Inflammatory macrophage treated with lipopolysaccharide for 4 hours (primary cell): Measurements from ENCODE around the gene FMNL2.

ENCODE experiments used
- DNase-seq: peaks from one replicate; pipeline ENCODE4 v3.0.0-alpha.2; 2020

The FMNL2 gene

DNA sequence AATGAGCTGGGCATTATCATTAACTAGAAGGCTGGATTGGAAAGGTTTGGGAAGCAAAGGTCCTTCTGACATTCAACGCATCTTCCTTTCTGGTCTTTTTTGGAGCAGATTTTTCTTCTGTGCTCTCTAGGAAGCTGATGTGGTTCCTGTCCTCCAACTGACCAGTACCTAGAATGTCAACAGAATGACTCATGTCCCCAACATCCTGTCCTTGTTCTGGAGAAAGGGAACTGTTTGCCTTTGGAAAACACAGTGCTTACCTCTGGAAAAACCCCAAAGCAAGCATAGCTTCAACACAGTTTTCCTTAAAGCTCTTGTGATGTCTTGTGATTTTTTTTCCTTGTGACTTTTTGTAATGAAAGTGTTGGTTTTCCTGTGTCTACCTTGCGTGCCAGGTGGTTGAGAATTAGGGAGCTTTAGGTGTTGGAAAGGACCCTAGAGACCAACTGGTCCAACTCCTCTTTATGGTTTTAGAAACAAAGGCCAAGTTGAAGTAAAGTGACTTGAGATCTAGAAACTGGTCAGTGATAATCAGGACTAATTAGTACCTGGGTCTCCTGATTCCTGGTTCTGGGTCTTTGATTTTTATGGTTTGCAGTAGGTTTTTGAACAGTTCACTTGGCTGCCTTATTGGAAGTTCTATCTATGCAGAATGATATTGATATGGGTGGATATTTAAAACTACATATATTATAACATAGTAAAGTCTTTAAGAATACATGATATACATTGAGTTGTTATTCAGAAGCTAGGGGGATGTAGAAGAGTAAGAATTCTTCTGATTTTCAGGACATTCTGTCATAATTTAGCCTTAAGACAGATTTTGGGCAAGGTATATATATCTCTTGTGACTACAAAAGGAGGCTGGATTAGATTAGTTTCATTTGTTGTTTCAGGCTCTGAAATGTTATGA, 70.5 kb downstream of the FMNL2 start:
- DNase-seq: peak; percentile 53

DNA sequence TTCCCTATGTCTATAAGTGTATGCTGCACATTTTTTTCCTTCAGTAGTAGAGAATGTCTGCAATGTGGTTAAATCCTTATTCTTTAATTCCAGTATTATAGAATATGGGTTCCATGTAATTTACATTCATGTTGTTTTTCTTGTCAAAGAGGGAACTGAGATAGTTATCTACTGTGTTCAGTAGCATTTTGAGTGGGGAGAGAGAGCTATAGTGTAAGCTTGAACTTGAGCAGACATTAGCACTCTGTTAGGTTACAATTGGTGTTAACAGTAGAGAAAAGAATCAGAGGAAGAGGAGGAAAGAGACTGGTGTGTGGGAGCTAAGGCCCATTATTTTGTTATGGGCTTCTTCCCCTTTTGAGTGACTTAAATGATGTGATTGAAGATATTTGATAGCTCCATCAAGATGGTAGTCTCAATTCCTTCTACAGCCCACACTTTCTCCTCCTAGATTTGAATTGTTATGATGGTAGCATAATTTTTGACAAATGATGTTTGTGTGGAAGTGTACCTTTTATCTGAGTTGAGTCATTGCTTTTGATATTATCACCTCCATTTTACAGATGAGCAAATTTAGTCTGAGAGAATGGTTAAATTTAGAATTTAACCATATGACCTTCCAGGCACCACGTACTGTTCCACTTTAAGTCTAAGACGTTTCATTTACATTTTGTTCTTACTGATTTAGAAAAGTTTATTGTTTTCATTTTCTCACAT, 71.3 kb downstream of the FMNL2 start:
- DNase-seq: no peak

DNA sequence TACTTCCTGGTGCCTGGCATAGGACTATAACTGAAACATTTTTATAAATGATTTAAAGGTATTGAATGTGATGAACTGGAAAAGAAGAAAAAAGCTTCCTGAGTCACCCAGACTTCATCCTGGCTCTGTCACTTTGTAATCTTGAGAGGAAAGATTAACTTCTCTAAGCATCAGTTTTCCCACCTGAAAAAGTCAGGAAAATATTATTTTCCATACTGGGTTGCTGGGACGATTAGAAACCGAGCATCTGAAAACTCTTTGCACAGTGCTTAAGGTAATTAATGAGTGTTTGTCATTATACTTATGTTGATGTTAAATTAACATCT, 71.8 kb downstream of the FMNL2 start:
- no peak for DNase-seq

DNA sequence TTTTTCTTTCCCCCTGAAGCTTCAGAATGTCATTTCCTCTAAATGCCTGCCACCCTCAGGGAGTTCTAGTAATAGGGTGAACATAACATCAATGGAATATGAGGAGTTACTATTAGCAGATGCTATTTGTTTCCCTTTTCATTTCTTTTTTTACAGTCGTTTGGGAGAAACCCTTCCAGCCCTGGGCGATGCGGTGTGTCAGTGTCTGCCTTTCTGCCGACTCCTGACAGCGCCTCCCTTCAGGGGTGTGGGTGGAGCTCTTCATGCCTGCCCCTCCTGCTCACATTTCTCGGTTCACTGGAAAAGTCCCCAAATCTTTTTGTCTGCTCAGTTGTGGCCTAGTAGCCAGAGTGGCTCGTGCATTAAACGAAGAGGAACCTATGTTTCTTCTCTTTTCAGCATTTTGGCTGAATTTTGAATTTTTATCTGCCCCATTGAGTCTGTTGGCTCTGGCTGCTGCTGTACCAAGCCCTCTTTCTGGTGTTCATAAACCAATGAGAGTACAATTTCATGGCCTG, 72.3 kb downstream of the FMNL2 start:
- peak; percentile 88 for DNase-seq

DNA sequence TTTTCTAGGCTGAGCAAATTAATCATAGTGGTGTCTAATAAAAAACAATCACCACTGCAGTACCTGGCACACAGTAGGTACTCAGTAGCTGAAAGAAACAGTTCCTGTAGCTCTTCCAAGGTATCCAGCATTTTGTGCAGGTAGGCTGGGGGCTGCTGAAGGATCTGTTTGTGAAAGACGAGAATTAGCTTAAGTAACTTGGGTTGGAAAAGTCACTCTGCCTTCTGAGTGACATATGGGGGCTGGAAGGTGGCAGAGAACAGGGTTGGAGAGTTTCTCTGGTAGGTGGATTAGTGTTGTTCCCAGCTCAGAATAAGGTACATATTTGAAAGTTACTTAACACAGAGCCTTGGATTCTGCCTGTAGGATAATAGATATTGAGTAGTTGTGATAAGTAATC, 72.8 kb downstream of the FMNL2 start:
- DNase-seq: no peak

DNA sequence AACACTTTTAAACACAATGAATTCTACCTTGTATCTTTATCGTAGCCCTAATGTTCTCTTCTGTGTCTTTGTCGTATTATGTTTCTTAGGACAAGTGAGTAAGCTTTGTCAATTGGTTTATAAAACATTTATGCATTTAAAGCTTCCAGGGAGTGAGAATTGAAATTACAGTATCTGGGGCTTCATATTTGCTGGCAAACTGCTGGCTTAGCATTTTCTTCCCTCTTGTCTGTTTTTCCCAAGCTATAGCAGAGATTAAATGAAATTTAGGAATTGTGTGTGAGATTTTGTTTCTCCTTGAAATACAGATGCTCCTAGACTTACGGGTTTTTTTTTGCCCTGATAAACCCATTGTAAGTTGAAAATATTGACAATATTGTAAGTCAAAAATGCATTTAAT, 73.3 kb downstream of the FMNL2 start:
- no peak for DNase-seq

DNA sequence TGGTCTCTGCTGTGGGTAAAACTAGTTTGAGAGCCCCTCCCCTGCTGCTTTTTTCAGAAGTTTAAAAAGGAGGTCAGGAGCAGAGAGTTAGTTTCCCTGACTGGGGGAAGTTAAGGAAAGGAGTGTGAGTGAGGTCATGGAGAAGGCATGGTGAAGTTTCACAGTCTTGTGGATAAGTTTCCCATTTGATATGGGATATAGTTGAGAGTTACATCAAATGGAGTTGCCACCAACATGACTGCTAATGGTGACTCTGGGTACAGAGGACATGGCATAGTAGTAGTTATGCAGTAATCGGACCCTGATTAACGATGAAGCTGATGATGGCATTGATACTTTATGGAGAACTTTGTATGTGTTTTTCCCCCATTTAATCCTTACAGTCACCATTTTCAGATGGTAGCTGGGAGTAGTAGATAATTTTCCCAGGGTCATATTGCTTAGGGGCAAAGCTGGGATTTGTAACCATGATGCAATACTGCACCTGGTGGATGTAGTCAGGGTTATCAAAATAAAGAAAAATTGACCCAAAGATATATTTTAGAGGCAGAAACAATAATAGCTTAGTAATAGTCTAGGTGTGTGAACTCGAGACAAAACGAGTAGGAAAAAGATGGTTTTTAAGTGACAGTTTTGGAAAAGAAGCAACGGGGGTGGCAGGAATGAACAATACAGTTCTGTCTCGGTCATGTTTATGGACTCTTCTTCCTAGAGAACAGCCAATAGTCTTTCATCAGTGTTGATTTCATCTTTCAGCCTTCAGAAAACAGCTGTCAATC, 74.6 kb downstream of the FMNL2 start:
- DNase-seq: peak; percentile 45

DNA sequence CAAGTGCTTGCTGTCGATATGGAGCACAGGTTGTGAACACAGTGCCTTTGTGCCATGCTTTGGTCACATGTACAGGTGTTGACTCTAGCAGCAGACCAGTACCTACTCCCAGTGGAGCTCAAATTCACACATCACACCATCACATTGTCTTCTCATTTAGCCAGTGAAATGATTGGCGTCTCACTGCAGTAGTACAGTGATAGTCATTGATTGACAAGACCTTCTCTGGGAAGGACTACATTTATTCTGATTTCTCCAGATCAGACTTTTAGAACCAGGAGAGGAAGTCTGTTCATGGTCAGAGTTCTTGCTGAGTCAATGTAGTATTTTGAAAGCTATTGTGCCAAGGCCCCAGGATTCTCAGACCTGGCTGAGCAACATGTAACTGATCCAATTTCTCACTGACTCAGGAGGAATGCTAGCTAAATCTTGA, 75.2 kb downstream of the FMNL2 start:
- DNase-seq: peak; percentile 77

DNA sequence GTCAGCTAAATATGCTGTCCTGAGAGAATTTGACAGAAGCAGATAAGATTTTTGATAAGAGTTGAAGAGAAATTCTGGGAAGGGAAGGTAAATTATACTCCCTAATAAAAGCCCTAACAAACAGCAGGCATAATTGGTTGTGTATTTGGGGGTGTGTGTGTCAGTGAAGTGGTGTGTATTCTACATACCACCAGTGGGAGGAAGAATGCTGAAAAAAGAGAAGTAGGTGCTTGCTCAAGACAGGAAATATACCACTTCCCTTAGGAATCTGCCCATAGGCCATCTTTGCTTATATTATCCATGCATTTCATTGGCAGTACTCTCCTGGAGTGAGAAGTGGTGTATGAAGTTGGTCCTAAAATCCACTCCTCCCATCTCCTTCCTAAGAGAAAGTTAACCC, 76.2 kb downstream of the FMNL2 start:
- DNase-seq: peak; percentile 80

DNA sequence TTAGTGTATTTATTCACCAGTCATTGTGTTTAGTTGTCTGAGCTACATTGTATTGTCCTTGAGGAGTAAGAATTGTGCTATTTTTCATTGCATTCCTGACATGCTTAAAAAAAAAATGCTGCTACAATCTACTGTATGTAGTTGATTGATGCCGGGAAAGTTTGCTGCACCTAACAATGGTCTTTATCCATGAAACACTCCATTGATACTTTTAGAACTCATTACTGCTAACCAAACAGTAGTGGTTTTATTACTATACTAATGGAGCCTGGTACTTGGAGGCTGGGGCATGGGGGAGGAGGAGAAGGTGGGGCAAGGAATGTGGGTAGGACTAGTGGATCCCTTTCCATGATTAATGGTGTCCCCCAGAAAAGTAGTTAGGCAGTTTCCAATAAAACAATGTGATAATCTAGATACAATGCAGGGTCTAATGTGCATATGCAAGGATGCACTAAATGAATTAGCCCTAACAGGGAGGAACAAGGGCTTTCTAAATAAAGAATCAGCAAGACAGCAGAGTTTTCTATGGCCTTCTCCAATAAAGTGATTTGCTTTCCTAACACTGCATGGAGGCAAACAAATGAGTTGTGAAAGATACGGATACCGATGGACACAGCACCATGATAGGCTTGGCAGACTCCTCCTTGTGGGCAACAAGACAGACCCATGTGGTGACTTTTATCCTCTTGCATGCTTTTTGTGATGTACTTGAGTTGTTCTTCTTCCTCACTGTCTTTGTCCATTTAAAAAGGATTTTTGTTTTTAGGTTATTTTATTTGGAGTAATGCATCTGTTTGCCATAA, 78.5 kb downstream of the FMNL2 start:
- DNase-seq: no peak

DNA sequence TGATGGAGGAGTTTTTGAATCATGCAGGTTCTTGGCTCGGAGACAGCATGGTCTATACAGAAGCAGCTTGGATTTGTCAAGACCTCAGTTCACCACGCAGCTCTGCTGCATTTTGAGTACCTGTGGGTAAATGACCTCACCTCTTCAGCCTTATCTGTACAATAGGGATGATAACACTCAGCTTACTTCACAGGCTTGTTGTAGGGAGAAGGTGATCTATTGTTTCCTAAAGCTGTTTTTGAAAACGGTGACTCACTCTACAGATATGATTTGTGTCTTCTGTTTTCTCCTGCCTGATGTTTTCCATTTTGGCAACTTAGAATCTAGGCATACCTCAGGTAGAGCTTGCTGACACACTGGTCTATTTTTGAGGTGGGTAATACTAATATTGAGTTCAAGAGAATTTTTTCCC, 80.3 kb downstream of the FMNL2 start:
- no peak for DNase-seq

DNA sequence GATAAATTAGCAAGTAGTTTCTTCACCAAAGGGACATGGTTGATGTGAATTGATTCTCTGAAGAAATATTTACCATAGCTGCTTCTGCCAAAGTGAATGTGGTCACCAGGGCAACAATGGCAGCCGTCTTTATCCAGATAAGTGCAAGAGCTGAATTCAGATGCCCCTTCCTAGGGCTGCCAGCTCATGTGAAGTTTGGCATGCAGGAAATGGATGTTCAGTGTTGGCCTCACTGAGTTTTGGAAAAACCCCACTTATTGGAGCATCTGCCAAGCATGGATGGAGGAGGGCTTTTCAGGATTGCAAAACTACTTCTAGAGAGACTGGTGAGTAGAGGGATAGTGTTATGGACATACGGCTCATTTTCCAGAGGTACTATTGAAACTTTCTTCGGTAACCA, 80.8 kb downstream of the FMNL2 start:
- DNase-seq: no peak

DNA sequence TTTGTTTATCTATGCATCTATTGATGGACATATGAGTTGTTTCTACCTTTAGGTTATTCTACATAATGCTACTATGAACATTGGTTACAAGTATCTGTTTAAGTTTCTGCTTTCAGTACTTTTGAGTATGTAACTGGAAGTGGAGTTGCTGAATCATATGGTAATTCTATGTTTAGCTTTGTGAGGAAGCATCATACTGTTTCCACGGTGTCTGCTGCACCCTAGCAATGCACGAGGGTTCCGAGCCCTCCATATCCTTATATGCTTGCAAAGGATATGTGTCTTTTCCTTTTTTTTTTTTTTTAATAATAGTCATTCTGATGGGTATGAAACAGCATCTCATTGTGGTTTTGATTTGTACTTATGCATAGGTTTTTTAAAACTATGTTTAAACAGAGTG, 83.7 kb downstream of the FMNL2 start:
- peak; percentile 87 for DNase-seq

DNA sequence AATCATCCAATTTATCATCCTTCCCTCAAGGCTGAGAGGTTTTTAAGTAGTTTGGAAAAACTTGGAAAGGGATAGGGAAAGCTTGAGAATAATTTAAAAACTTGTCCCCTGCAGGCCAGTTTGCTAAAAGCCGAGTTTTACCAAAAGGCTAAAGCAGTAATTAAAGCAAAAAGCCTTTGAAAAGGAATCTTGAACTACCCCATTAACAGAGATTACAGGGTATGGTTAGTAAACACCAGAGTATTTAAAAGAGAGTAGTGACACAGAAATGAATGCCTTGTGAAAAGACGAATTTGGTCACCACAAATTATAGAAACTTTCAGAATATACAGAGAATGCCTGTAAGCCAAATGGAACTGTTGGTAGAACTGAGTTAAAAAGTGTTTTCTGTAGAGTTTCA, 85.0 kb downstream of the FMNL2 start:
- DNase-seq: no peak

DNA sequence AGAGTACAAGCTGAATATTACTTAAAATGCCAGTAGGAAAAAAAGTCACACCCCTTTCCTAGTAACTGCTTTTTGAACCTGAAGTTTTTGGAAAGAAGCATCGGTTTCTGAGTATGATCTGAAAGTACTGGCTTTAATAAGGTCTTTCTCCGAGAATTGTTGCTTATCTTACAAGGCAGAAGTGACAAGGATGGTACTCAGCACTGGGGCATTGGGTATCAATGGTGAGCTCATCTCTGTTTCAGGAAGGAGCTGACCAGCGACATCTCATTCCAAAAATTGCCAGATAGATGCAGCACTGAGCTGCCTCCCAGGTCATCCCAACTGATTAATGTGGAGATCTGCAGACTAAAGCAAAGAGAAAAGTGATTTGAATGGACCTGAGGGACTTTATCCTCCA, 85.4 kb downstream of the FMNL2 start:
- peak; percentile 53 for DNase-seq

DNA sequence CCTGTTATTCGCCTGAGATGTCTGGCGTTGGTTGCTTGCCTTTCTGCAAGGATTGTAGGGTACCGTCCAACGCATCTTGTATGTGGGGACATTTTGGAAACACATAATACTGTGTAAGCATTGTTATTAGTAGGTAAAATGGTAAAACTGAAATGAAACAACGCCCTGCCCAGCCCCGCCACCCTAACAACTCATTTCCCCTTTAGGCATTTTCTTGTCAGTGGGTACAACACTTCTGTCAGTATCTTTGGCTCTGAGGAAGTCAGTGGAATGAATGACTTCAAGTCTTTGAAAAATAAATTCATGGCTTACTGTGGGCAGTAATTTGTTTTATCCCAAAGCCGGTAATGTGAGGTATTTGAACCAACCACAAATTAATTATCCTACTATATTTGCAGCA, 86.0 kb downstream of the FMNL2 start:
- peak; percentile 75 for DNase-seq

DNA sequence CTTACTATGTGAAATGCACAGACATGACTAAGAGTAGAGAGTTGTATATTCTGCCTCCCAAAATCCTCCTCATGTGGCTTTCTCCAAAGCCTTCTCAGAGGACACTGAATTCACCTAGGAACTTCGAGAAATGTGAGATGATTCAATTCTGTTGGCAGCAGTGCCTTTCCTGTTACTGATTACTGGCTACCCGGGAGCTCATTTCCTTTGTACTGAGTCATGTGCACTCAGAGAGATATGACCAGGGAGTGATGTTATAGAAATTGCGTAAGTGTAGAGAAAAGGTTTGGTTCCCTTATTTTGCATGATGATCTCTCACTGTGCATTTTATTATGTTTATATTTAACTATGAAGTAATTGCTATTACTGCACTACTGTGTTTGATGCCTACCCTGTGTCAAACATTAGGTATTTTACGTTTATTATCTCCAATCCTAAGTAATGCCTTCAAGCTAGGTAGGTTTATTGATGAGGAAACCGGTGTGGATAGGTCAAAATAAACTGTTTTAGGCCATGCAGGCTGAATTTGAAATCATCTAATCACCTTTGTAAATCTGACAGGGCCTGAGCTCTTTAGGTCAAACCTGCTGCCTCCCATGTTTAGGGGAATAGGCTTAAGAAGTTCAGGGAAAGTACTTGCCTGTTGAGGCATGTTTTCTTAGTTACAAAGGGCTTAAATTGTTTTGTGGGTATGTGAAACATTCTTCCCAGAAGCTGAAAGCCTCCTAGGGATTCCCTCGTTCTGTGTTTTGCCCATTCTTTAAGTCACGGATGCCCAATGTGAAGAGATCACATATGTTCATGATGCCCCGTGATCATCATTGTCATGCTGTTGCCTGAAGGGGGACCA, 86.8 kb downstream of the FMNL2 start:
- DNase-seq: peak; percentile 98

DNA sequence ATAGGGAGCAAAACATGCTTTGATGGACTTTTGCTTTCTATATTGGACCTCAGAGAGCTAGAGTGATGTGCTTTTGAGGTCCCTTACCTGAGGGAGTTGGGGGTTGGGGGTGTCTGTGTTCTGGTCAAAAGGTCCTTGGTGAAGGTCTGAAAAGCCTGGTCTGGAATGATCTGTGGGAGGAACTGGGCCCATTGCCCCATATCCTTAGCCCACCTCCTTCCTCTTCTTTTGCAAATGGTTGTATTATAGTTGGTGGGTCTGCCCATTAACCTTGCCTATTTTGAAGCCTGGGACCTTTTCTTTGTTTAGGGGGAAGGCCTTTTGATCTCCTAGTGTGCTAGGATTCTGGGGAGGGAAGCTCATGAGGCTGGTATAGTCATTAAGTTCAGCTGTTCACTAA, 88.7 kb downstream of the FMNL2 start:
- DNase-seq: no peak

DNA sequence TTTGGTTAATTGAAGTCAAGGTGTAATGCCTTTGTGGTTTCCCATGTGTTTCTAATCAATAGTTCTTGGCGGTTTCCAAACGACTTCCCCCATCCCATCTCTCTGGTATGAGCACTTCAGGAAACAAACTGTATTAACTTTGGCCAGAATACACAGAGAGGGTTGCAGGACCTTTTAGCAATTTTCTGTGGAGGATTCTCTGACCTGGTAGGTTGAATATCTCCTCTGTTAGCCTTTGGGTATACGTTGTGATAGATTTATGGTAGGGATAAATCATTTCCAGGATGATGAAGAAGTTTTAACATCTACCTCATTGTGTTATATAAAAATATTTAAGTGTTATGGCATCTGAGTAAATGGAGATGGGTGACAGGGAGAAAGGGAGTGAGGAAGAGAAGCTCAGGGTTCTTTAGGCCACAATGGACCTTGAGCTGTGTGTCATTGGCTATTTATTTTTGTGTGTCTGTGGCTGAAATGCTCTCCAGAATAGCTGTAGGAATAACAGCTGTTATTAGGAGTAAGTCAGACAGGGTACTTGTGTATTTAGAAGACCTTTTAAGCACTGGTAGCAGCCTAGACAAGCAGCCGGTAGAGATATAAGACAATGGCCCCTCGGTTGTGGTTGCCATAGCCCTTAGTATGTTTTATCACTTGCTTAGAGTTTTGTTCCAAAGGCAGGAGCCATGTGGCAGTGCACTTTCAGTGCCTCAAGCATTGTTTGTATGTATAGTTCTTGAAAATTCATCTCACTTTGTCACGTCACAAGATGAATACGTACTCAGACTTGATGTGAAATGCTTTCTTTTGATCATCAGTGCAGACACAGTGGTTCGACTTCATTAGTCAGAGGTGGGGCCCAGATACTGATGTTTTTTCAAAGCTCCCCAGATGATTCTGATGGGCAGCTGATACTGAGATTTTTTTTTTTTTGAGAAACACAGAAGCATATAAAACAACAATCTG, 91.1 kb downstream of the FMNL2 start:
- no peak for DNase-seq

DNA sequence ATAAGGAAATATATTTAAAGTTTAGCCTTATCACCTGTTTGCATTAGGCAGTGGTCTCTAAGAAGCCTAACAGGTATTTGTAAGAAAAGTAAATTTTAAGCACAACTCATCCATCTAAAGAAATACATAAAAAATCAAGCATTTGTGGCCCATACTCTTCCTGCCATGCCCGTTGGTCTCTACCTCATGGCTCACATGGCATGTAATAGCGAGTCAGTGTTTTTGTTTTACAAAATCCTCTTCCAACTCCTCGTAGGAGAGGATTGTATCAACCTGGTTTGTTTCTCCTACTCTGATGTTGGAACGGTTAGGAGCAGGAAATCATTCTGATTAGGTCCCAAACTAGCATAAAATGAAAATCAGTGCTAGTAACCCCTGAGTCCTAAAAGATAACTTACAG, 91.8 kb downstream of the FMNL2 start:
- no peak for DNase-seq
